Activated CD4-positive, alpha-beta T cell treated with anti-CD3 and anti-CD28 coated beads for 1 hour (primary cell): ENCODE results near the gene TNRC6B.
"Not testable (repeated sequence)": the region's sequence is repeated elsewhere in the genome, so short reads cannot be mapped to it uniquely, and the experiment has no call there.

Source experiments
- DNase-seq: peaks from one replicate; pipeline ENCODE4 v3.0.0-alpha.2; 2020

The TNRC6B gene

DNA sequence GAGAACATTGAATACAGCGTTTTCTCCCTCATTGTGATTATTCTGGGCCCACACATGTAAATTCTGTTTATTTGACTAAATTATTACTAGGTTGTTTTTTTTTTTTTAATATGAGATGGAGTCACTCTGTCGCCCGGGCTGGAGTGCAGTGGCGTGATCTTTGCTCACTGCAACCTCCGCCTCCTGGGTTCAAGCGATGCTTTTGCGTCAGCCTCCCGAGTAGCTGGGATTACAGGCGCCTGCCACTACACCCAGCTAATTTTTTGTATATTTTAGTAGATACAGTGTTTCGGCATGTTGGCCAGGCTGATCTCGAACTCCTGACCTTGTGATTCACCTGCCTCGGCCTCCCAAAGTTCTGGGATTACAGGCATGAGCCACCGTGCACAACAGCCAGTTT, 5.9 kb downstream of the TNRC6B start:
- DNase-seq: not testable (repeated sequence)

DNA sequence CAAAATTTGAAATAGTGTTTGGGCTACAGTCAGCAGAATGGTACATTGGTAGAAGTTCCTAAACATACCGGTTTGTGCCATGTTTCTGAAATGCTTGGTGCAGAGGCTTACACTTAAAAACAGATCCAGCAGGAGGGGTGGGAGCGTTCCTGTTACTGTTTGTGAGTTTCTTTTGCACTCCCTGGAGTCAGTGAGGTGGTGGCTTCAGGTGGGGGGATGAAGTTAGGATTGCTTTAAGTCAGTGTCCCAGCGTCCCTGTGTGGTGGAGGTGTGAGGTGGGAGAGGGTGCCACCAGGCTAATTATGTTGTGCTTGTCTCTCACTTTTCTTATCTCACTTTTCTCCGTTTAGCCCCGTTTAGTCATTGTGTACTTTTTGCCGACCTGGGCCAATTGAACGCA, 9.7 kb downstream of the TNRC6B start:
- no peak for DNase-seq

DNA sequence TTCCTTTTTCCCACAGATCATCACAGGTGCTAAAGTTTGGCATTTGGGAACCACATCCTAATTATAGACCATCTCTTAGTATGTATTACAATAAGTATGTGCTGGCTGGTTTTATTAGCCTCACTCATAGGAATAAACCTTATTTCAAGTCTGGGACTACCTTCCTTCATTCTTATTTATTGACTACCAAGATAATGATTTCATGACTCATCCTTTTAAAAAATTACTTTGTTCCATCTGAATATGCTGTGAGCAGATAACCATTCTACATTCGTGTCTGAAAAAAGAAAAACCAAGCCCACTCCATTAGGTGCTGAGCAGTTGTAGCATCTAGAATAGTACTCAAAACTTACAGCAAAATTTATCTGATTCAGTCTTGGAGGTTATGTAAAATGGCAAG, 12.3 kb downstream of the TNRC6B start:
- DNase-seq: no peak

DNA sequence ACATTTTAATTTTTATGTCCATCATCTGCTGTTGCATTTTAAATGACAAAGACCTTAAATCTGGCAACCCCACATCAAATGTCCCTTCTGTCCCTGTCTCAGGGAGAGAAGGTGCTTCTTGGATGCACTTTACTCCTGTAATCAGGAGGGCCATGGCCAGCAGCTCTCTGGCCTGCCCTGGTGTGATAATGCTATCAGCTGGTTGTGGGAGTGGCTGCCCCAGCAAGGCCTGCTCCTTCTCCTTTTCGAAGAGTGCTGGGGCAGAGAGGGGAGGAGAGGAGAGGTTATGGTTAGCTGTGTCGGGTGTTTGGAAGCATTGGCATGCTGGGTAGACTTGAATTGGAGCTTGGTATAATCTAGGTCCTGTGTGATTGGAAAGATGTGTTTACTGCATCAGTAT, 12.8 kb downstream of the TNRC6B start:
- no peak for DNase-seq

DNA sequence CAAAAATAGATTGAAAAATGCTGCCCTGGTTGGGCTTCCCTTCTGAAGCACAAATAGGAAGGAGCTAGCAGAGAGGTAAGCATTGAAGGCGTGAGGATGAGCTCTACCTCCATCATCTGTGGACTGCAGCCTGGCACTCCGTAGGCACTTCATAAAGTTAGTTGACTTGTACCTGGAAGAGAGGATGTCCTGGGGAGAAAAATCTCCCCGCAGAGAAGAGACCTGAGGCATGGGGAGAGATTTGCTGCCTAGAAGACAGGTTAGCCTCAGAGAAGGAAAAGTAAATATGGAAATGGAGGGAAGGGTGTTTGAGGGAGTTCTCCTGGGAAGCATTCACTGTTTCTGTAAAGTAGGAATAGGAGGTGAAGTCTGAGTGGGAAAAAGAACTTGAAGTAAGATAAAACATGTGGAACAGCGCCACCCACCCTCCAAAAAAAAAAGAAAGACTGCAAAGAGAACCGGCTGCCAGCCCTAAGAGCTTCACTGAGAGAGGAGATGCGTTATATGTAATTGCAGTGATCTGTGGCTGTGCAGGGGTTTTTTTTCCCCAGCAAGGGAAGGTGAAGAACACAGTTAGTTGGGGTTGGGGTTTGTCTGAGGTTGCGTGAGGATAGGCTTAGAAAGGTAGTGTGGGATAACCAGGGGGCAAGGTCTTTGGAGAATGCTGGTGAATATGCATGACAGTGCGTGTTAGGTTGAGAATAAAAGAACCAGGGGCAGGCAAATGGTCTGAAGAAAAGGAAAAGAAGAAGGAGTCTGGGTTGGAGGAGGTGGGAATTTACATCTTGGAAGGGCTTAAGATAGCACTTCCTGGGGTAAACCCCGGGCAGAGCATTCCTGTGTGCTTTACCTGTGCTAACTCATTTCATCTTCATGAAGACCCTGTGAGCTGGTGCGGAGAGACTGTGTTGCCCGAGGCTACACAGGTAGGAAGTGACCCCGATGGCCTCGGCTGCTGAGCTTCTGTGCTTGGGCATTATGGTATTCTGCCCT, 16.0 kb downstream of the TNRC6B start:
- no peak for DNase-seq

DNA sequence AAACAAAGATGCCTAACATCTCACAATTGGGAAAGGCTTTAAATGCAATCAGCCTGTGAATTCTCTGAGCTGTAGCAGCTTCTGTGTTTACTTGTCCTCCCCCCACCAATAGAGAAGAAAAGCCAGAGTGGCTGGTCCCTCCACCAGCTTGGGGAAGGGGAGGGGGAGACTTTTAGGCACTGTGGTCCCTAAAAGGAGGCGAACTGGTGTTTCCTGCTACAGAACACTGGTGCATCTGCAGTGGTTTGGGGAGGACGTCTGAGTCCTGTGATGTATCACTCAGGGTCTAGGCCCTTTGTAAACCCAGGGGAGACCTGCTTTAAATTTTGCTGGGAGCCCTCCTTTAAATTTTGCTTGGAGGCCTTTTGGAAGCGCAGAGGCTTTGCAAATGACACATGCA, 16.9 kb downstream of the TNRC6B start:
- DNase-seq: no peak

DNA sequence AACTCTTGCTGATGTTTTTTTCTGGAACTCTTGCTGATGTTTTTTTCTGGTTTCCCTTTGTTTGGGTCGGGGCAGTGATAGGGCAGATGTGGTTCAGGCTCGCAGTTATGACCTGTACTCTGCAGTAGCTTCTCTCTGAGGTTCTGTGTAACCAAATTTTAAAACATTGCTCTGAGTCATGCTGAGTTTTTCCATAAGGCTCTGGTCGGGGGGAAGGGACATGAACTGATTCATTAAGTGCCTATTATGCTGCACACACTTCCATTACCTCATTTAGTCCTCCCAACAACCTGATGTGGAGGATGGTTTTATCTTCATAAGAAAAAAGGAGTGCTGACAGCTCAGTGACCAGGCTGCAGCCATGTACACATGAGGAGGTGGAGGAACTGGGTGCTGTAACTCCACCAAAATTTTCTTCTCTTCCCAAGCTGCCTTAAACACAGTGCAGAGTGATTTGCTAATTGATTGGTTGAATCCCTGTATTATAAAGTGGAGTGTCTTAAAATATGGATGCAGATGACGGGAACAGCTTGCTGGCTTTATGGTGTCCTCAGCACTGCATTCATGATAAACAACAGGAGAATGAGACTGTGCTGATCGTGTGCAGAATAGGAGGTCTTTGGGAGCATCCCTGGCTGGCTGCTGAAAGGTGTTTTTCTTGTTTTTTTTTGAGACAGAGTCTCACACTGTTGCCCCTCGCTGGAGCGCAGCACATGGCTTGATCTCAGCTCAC, 19.1 kb downstream of the TNRC6B start:
- no peak for DNase-seq

DNA sequence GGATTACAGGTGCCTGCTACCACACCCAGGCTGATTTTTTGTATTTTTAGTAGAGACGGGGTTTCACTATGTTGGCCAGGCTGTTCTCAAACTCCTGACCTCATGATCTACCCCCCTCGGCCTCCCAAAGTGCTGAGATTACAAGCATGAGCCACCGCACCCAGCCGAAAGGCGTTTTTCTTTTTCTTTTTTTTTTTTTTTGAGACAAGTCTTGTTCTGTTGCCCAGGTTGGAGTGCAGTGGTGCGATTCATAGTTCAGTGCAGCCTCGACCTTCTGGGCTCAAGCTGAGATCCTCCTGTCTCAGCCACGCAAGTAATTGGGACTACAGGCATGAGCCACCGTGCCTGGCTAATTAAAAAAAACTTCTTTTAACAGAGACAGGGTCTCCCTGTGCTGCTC, 19.7 kb downstream of the TNRC6B start:
- DNase-seq: not testable (repeated sequence)

DNA sequence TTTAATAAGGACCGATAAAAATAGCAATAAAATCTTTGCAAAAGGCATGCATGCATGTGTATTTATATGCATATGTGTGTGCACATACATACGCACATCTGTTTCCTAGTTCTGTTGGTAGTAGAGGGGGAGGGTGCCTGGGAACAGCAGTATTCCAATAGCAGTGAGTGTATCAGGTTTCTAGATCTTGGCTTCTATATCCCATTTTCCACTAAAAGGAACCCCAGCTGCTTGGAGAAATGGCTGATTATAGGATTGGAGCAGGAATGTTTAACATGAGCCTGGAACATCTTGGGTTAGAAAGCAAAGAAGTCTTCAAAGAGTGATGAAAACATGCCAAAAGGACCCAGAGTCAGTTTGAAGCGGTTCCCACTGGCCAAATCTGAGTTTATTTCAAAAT, 21.0 kb downstream of the TNRC6B start:
- DNase-seq: no peak

DNA sequence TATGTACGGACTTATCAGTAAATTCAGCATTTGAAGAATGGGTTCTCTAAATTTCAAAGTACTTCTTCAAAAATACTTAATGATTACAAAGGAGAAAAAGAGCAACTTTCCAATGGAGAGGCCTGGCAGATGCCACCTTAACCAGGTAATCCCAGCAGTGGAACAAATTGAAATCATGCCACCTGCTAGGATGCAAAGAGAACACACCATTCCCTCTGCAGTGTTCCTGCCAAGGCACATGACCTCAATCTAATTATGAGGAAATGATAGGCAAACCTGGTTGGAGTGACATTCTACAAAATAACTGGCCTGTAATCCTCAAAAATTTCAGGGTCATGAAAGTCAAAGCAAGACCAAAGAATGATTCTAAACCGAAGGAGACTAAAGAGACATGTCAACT, 21.5 kb downstream of the TNRC6B start:
- no peak for DNase-seq

DNA sequence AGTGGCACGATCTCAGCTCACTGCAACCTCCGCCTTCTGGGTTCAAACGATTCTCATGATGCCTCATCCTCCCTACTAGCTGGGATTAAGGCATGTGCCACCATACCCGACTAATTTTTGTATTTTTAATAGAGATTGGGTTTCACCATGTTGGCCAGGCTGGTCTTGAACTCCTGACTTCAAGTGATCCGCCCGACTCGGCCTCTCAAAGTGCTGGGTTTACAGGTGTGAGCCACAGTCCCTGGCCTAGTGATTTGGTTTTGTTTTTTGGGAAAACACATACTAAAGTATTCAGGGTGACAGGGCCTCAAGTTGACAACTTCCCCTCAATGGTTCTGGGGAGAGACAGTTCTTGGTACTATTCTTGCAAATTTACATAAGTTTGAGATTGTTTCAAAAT, 22.1 kb downstream of the TNRC6B start:
- DNase-seq: no peak

DNA sequence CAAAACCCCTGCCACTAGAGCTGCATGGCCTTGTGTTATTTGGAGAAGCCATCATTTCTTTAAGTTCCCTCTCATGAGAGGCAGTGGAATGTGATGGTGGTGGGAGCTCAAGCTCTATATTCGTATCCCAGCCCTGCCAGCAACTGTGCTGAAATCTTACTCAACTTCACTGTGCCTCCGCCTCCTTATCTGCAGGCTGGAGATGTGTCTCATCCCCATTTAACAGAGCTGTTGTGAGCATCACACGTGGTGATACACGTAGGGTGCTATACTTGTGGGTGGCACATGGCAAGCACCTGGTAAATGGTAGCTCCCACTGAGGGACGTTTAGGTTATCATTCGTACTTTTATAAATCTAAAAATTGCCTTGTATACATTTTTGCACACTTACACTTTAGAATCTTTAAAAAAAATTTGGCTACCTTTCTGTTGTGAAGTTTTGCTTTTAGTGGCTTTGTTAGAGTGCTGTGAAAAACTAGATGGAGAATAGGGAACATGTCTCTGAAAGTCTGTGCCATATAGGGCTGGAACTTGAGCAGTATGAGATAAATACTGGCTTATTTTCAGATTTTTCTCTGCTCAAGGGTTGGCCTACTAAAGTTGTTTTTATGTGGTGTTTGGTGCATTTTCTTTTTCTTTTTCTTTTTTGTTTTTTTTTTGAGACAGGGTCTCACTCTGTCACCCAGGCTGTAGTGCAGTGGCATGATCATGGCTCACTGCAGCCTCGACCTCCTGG, 23.2 kb downstream of the TNRC6B start:
- no peak for DNase-seq

DNA sequence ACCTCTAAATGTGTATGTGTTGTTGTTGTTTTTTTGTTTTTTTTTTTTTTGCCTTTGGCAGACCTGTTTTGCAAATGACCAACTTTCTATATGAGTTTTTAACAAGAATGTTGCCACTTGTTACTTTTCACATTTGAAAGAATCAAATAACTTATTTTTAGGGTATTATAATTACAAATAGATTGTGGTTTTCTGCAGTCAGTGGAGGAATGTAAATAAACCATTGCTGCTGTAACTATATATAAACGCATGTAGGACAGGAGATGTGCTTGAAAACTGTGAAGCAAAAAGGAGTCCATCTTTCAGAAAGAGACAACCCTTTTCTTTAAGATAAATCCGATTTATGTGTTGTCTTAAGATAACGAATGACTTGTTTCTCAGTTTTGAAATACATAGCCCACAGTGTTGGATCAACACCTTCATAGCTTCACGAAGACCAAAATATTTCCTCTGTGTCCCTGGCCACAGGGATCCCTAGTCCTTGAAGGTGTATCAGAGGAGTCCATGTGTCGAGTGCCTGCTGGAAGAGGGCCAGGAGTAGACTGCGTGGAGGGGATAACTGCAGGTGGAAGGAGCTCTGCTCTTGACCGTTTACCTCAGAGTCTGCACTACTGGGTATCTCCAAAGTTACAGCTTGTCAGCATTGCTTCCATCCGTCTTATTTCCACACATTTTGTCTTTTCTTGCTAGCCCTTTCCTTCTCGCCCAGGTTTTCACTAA, 24.7 kb downstream of the TNRC6B start:
- no peak for DNase-seq

DNA sequence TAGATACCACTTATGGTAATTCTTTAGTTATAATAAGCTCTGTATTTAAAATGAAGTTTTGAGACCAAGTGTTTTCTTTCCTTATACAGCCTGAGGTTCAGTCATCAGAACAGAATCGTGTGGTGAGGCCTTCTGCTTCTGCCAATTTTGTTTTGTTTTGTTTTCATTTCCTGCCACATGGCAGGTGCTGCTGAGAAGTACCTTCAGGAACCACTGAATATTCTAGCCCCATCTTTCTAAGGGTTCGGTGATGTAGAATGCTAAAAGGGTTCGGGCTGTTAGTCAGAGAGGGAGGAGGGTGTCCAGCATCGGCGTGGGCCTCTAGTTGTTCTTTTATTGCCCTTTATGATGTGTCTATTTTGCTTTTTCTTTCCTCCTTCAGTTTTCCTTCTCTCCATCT, 25.8 kb downstream of the TNRC6B start:
- peak; percentile 19 for DNase-seq

DNA sequence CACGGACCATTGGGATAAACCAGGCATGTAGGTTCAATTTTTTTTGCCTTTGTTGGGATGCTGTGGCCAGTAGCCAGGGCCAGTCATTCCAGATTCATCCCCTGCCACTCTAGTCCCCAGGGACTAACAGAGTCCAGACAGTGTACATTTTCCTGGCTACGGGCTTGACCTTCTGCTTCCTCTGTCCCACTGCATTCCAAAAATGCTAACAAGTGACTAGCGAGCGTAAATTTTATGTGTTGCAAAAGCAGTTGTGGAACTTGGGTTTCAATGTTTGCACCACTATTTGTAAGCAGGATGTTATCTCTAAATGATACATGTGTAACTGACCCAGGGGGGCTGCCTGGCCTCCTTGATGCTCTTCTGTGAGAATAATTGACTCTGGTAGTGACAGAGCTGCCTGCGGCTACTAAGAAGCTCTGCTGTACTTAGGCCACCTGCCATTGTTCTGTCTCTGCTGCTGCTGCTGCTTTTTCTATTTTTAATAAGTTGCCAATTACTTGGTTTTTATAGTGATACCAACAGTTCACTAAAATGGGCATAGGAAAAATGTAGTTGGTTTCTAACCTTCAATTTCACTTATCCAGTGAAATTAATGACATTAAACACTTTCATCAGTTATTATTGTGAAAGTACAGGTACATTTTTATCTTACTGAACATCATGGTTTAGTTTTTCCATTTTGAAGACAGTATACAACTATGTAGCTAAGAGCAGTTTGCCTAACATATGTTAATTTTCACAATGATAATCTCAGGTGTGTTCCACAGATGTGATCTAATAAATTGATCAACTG, 26.8 kb downstream of the TNRC6B start:
- DNase-seq: no peak

DNA sequence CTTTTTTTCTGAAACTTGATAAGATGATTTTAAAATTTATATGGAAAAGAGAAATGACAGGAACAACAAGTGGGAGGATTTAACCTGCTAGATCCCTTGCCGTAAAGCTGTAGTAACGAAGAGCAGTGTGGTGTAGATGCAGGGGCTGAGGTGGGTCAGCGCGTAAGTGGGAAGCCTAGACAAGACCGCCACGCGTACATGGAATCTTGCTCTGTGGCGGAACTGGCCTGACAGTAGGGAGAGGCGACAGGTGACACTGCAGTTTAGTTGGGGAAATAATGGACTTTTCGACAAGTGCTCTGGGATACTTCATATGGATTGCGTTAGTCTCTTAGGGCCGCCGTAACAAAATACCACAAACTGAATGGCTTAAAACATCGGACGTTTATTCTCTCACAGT, 28.8 kb downstream of the TNRC6B start:
- no peak for DNase-seq

DNA sequence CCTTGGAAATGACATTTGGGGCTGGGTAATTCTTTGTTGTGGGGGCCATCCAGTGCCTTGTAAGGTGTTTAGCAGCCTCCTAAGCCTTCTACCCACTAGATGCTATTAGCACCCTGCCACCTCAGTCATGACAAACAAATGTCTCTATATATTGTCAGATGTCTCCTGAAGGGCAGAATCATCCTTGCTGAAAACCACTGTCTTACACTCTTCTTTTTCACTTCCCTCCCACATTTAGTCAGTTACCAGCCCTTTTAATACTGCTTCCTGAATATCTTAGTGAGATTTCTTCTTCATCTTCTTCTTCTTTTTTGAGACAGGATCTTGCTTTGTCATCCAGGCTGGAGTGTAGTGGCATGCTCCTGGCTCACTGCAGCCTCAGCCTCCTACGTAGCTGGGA, 33.1 kb downstream of the TNRC6B start:
- DNase-seq: no peak

DNA sequence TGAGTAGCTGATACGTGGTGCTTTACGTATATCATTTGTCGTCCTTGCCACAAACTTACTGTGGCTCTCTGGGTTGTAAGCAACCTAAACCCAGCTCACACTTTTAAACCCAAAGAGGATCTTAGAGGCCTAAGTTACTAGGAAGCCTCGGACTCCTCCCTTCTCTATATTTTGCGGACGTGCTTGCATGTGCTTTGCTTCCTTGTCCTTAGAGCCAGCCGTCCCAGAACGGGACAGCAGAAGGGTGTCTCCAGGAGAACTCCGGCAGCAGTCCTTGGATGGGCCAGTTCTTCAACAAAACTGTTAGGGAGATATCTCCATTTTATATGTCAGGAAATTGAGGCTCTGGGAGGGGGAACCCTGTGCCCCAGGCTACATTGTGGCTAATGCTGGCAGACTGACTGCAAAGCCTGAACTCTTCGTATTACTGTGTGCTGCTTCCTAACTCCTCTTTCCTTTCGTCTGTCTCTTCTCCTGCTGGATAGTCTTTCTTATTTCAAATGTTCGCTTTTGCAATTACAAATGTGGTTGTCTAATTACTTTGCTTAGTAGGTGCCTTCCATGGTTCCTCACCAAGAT, 33.8 kb downstream of the TNRC6B start:
- DNase-seq: no peak

DNA sequence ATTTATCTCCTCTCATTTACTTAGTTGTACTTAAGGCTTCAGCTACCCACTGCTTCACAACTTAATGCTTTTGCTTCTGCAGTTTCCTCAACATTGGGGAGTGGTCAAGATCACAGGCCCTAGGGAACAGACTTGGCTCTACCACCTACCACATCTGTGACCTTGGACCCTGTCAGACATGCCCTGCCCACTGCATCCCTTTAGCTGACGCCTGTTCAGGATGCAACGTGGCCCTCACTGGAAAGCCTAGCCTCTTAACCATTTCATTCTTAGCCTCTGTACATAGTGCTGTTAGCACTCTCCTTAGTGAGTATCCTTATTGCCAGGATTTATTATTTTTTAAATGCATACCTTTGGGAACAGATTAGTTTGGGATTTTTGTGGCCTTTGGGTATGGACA, 34.4 kb downstream of the TNRC6B start:
- DNase-seq: no peak

DNA sequence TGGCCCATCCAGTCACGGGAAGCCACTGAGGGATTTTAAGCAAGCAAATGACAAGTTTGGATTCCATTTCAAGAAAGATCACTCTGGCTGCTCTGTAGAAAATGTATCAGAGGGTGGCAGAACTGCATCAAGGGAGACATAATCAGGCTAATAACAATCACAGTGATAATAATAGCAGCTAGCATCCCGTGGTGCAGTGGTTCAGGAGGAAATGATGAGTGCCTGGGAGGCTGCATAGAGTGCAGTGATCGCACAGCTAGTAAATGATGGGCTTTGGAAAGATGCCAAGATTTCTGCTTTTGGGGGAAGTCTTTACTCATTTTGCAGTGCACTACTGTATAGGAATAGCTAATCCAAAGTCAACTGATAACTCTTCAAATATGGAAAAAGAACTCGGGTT, 35.8 kb downstream of the TNRC6B start:
- DNase-seq: no peak

DNA sequence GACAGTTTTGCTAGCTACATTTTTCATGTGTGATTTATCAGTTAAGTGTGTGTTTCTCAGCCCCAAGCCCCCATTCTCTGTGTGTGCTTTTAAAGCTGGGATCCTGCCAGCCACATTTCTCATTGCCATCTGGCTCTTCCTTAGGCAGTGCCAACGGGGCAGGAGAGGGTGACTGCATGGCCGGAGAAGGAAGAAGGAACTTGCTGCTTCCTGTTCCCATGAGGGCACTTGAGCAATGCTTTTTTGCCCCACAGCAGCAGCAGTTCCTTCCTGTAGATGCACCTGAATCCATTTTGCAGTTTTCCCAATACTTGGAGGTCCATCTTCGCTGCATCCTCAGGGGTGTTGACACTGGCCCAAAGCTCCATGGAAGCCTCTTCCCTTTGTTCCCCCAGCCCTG, 37.5 kb downstream of the TNRC6B start:
- no peak for DNase-seq
